G401.6 (cell line): ENCODE data around the gene FKBP1C.
"Not testable (repeated sequence)": the region's sequence is repeated elsewhere in the genome, so short reads cannot be mapped to it uniquely, and the experiment has no call there.

Source experiments
- FAIRE-seq: peaks from 2 replicates; lab custom pipeline; 2012; peaks lifted over from hg19 to GRCh38; lab: Jason Lieb, UNC

The FKBP1C gene

DNA sequence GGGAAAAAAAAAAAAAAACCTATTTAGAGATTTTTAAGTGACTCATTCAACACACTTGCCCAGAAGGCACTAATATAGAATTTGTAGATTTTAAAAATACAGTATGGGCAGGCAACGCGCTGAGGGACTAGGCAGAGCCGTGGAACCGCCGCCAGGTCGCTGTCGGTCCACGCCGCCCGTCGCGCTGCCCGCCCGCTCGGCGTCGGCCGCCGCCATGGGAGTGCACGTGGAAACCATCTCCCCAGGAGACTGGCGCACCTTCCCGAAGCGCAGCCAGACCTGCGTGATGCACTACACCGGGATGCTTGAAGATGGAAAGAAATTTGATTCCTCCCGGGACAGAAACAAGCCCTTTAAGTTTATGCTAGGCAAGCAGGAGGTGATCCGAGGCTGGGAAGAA is at the start of gene FKBP1C:
Gene FKBP1C (plus strand): TSS at position 127 of the 400 bp plus-strand sequence.
- not testable (repeated sequence) for FAIRE-seq

DNA sequence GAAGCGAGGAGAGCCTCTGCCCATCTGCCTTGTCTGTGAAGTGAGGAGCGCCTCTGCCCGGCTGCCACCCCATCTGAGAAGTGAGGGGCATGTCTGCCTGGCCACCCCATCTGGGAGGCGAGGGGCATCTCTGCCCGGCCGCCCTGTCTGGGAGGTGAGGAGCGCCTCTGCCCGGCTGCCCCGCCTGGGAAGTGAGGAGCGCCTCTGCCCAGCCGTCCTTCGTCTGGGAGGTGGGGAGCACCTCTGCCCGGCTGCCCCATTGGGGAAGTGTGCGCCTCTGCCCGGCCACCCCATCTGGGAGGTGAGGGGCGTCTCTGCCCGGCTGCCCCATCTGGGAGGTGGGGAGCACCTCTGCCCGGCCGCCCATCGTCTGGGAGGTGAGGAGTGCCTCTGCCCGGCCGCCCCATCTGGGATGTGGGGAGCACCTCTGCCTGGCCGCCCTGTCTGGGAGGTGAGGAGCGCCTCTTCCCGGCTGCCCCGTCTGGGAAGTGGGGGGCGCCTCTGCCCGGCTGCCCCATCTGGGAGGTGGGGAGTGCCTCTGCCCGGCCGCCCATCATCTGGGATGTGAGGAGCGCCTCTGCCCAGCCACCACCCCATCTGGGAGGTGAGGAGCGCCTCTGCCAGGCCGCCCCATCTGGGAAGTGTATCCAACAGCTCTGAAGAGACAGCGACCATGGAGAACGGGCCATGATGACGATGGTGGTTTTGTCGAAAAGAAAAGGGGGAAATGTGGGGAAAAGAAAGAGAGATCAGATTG is 47.0 kb upstream of the FKBP1C start:
- FAIRE-seq: not testable (repeated sequence)

DNA sequence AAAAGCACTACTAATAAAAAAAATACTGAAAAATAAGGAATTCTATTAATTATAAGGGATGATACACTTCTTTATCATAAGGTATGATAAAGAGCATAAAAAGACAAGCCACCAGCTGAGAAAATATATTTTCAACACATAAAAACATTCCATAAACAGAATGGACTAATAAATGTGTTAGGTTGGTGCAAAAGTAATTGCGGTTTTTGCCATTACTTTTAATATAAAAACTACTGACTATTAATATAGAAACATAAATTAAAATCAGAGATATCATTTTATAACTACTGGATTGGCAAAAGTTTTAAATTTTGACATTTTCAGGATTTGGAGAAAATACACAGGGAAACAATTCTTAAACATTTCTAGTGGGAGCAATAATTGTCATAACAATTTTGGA is 37.1 kb upstream of the FKBP1C start:
- no peak for FAIRE-seq

DNA sequence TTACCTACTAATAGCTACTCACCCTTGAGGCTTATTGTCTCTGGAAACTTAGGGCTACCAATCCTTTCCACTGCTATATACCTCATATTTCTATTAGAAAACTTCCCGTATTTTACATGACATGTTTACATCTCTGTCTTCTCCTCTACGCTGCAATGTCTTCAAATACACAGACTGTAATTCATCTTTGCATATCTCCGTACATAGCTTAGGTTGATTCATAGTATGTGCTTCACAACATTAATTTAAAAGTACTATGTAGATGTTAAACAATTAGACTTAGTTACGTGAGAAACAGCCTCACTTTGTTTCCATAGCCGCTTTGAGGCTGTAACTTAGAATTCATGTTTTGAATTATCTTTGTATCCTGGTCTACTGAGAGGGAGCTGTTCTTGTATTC is 35.1 kb upstream of the FKBP1C start:
- no peak for FAIRE-seq

DNA sequence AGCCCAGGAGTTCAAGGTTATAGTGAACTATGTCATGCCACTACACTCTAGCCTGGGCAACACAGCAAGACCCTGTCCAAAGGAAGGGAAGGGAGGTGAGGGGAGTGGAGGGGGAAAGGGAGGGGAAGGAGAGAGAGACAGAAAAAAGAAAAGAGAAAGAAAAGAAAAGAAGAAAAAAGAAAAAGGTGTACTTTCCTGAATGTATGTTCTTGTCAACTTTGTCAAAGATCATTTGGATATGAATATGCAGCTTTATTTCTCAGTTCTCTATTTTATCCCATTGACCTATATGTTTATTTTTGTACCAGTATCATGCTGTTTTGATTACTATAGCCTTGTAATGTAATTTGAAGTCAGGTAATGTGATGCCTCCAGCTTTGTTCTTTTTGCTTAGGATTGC is 30.9 kb upstream of the FKBP1C start:
- FAIRE-seq: no peak

DNA sequence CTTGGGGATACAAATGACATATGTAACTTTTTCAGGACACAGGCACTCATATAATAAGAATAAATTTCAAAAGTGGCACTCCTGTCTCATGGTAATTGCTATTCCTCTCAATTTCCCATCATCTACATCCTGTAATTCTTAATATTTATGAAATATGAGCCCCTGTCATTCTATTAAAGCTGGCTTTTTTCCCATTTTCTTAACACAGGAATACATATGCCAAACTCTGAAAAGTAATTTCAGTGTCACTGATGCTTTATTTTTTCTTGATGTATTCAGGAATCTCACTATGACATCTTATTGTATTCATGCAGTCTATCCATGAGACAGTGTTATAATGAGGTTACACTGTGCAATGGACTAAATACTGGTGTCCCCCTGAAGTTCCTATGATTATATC is 24.3 kb upstream of the FKBP1C start:
- FAIRE-seq: no peak

DNA sequence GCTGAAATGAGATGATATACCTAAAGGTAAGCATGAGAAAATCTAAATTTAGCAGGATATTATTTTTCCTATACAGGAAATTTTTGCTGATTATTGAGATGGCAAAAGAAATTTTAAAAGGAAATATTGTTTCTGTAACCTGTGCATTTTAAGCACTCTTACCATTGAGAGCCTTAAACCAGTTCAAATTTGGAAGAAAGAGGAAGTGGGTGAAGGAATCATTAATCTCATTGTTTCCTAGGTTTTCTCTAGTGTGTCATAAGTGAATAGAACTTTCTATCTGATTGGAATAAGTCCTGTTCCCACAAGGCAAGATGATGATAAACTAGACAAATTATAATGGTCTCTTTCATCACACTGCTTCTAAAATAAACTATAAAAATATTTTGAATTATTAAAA is 22.4 kb upstream of the FKBP1C start:
- no peak for FAIRE-seq

DNA sequence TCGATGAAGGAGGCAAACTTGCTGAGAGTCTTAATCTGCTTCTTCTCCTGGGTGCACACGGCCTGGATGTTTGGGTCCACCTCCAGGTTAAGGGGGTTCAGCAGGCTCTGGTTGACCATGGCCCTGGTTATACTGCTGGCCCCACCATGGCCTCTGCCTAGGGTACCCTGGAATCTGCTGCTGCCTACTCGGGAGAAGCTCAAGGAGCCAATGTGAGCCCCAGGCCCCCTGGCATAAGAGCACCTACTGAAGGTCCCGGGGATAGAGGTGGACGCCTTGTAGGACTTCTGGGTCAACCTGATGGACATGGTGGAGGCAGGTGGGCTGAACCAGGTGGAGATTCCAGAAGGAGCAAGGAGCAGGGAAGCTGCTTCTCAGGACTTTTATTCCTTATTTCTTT is 17.9 kb upstream of the FKBP1C start:
- no peak for FAIRE-seq

DNA sequence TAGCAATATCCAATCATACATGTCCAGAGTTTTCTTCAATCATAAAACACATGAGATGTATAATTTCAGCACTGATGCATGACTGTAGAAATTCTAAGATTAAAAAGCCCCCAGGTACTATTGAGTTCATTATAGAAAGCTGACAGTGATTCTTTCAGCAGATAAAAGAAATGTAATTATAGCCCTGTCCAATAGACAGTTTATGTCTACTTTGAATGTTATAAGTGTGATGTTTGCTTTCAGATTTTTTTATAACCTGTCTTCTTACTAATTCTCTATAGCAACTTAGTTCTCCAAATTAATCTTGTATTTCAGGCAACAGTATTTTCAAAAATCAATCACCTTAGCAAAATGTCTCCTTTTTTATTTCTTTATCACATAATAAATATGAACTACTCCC is 13.5 kb upstream of the FKBP1C start:
- no peak for FAIRE-seq

DNA sequence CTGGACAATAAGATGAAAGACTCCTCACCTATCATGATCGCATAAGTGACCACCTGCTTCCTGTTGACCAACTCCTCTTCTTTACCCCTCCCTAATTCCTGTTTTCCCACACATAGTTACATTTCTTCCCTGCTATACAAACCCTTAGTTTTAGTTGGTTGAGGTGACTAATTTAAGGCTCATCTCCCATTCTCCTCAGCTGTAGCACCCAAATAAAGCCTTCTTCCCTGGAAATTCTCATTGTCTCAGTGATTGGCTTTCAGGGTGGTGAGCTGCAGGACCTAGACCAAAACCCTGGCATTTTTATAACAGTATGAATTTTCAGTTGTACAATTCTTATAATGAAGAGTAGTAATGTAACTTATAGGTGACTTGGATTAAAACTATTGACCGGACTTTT is 2.1 kb downstream of the FKBP1C start:
- no peak for FAIRE-seq

DNA sequence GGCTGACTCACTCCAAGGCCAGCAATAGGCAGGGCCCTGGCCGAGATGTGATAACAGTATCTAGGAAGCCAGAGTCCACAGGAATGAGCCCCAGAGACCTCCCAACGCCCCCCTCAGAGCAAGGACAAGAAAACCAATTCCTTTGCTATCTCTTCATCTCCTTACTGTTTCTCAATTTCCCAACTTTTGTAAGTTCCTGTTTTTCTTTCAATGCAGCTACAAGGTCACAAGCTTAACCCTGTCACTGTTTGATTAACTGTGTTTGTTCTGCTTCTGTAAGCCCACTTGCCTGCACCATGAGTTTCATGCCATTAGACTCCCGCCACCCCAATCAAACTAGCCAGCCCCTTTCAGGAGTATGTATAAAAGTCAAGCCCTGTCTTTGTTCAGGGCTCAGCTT is 3.5 kb downstream of the FKBP1C start:
- no peak for FAIRE-seq

DNA sequence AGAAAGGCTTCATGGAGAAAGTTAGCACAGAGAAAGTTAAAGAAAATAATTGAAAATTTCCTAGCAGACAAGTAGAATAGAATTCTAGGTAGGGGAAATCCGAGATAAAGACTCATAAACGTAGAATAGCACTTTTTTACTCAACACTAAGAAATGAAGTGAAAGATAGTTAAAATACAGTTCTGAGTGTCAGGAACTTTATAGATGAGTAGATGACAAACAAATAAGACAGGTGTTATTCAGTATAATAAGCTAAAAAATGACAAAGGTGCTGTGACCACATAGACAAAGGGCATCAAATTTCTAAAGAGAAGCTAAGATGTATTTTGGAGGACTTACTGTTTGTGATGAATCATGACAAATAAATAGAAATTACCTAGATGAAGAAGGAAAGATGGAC is 12.9 kb downstream of the FKBP1C start:
- no peak for FAIRE-seq

DNA sequence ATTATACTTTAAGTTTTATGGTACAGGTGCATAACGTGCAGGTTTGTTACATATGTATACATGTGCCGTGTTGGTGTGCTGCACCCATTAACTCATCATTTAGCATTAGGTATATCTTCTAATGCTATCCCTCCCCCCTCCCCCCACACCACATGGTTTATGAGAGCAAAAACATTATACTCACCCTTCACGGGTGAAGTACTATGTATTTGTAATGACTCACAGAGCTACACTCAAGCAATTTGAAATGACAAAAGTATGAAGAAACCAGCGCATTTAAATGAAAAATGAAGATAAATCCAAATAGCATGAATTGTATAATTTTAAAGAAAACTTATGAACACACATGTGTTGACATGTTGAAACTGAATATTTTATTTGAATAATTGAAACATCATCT is 14.7 kb downstream of the FKBP1C start:
- not testable (repeated sequence) for FAIRE-seq

DNA sequence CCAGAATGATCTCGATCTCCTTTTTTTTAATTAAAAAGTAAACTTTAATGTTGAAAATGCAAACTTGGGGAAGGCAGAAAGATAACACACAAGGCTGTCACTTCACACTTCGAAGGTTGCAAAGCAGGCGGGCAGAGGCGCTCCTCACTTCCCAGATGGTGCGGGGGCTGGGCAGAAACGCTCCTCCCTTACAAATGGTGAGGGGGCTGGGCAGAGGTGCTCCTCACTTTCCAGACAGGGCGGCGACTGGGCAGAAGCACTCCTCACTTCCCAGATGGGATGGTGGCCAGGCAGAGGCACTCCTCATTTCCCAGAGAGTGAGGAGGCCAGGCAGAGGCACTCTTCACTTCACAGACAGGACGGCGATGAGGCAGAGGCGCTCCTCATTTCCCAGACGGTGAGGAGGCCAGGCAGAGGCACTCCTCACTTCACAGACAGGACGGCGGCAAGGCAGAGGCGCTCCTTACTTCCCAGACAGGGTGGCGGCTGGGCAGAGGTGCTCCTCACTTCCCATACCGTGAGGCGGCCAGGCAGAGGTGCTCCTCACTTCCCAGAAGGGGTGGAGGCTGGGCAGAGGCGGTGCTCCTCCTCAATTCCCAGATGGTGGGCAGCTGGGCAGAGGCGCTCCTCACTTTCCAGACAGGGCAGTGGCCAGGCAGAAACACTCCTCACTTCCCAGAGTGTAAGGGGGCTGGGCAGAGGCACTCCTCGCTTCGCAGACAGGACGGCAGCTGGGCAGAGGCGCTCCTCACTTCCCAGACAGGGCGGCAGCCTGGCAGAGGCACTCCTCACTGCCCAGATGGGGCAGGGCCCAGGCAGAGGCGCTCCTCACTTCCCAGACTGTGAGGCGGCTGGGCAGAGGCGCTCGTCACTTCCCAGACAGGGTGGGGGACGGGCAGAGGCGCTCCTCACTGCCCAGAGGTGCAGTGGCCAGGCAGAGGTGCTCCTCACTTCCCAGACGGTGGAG is 16.9 kb downstream of the FKBP1C start:
- FAIRE-seq: not testable (repeated sequence)

DNA sequence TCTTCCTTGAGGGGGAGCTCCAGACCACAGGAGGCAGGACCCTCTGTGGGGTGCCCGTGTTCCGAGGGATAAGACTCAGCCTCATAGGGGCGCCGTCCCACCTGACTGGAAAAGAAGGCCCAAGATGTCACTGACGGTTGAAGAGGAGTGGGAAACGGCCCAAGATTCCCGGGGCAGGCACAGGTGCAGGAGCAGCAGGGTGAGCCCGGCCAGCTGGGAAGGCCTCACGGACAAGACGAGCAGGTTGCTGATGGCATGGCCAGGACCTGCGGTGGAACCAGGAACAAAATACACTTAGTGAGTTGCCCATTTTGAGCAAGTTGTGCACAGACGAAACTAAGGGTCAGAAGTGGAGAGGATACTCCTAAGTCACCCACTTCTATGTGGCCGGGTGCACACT is 18.8 kb downstream of the FKBP1C start:
- not testable (repeated sequence) for FAIRE-seq

DNA sequence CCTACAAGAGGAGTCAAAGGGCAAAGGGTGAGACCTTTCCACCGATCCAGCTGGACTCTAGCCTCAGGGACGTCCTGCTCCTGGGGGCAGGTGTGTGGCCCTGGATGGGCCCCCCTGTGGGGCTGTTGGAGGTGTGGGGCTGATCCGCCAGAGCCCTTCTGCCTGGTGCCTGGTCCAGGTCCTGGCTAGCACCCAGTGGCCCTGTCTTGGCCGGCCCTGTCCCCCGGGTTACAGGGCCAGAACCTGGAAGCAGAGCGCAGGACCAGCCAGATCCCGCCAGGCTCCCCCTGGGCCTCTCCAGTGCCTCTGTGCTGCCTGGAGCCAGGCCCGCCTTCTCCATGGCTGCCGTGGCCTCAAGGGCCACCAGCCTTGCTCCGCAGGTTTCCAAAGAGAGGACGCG is 19.2 kb downstream of the FKBP1C start:
- not testable (repeated sequence) for FAIRE-seq

DNA sequence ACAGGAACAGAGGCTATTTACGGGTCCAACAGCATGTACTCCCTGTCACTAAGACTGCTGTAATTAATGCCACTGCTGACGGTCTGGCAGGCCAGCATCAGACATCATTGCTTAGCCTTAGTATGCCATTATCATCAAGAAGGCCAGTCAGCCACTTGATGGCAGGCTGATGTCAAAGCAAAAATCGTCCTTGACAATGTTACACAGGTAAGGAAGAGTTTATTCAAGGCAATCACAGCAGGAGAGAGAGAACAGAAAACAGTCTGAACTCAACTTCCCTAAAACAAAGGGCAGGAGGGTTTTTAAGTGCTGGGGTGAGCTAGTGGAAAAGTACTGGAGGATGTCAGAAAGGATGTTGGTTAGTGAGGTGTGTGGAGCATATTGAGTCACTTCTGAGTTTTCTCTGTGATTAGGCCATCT is 25.1 kb downstream of the FKBP1C start:
- no peak for FAIRE-seq

DNA sequence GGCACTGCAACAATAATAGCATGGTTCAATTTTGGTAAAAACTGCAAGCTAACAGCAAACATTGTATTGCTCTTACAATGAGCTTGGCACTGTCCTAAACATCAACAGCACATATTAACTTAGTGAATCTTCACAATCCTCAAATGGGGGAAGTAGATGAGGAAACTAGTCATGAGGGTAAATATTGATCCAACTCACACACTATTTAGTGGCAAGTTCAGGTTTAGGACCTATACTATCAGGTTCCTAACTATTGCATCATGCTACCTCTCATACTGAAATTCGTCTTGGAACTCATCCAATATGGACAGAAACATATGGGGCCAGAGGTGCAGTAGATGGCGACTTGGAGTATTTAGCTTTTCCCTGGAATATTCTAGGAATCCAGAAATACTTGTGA is 34.2 kb downstream of the FKBP1C start:
- no peak for FAIRE-seq

DNA sequence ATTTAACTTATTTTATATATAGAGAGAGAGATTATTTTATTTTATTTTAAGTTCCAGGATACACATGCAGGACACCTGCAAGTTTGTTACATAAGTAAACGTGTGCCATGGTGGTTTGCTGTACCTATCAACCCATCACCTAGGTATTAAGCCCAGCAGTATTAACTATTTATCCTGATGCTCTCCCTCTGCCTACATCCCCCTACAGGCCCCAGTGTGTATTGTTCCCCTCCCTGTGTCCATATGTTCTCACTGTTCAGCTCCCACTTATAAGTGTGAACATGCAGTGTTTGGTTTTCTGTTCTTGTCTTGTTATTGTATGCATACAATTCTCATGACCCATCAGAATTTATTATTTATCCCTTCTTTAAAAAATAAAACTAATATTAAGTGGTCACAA is 34.6 kb downstream of the FKBP1C start:
- no peak for FAIRE-seq

DNA sequence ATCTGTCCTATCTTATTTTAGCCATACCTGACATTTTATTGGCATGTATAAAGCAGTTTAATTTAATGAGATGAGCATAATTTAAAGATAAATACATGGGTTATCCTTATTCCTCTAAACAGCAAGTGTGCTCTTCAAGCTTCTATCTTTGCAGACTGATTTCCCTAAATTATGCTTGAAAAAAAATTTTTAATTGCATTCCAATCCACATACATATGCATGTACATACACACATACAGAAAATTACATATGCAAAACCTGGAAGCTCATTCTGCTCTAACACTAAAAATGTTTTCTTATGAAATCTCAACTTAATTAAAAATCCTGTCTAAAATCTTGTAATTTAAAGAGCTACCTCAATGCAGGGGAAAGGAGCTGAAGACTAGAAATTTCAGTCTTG is 35.3 kb downstream of the FKBP1C start:
- no peak for FAIRE-seq

DNA sequence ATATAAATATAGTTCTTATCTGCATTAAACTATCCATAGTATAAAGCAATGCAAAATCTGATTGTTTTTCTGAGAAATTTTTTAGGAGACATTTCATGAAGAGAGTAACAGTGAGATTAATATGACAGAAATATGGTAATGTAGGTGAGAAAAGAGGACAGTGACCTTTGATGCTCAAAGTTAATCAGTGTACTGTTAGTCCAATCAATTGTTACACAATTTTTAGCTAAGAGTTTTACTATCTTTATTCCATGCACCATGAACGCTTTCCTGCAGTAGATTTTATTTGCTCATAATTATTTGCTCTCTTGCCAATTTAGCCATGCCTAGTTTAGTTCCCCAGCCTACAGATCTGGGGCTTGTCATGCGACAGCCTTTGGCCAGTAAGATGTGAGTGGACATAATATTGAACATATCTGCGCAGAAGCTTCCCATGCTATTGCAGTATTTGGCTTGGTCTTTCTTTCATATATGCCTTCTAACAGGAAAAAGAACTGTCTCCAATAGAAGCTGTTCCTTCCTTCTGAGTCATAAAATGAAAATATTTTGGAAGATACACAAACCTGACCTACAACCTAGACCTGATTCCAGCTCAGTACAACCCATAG is 38.7 kb downstream of the FKBP1C start:
- FAIRE-seq: no peak

DNA sequence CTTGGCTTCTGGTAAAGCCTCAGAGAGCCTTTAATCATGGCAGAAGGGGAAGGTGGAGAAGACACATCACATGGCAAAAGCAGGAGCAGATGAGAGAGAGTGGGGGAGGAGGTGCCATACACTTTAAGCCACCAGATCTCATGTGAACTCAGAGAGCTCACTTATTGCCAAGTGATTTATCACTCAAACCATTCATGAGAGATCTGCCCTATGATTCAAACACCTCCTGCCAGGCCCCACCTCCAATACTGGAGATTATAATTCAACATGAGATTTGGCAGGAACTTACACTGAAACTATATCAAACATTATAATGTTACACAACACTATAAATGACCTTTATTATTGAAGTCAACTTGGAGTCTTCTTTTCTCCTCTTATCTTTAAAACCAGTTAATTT is 47.9 kb downstream of the FKBP1C start:
- no peak for FAIRE-seq

DNA sequence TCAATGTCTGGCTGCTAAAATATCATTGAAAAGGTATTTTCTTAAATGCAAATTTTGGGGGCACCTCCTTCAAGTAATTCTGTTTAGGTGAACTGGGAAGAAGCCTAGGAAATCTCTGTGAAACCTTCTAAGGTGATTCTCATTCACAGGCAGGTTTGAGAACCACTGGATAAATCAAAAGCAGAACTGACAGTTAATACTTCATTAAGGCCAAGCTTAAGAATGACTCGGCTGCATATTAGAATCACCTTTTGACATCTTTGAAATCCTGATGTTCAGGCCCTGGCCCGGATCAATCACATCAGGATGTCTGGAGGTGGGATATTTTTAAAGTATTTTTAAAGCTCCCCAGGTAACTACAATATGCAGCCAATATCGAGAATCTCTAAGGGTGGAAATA is 50.6 kb downstream of the FKBP1C start:
- no peak for FAIRE-seq
